KOPT-K1 (cell line): ENCODE data around the gene OR1I1.
"Not testable (repeated sequence)": the region's sequence is repeated elsewhere in the genome, so short reads cannot be mapped to it uniquely, and the experiment has no call there.

Experiments
- H3K27ac ChIP-seq: fragments of 200-600 bp; sonication (generic); 2 replicates; pipeline ENCODE4 v1.5.1; 2016; ENCODE audit warnings: antibody characterized with exemption, mild to moderate bottlenecking, low read depth, low read length; ENCODE audit not compliant: poor library complexity, severe bottlenecking
- H3K36me3 ChIP-seq: fragments of 200-600 bp; sonication (generic); 2 replicates; pipeline ENCODE4 v1.5.1; 2017; ENCODE audit warnings: antibody characterized with exemption, mild to moderate bottlenecking, low read length, moderate library complexity; ENCODE audit not compliant: insufficient read depth
- H3K9me3 ChIP-seq: fragments of 200-600 bp; sonication (generic); 2 replicates; pipeline ENCODE4 v1.5.1; 2017; ENCODE audit warnings: antibody characterized with exemption, low read length, mild to moderate bottlenecking; ENCODE audit not compliant: insufficient read depth, poor library complexity, severe bottlenecking

The OR1I1 gene

GRCh38 chr19:15081911-15082310 is at the start of gene OR1I1:
TSS of gene OR1I1 (plus strand) at chr19:15082211. CDS start at chr19:15087066, 4,855 bp downstream.
- H3K27ac ChIP-seq, result no peak within 1 kb of the TSS
- no peaks in the 10 kb centered on the region for H3K9me3 ChIP-seq

GRCh38 chr19:15035795-15036311 is 46.2 kb upstream of the OR1I1 start:
- H3K36me3 ChIP-seq, result no peaks in the 10 kb centered on the region
- no peak overlapping the region for H3K27ac ChIP-seq
- H3K9me3 ChIP-seq, result no peaks in the 10 kb centered on the region

More at GRCh38 chr19:15081911-15082310, at the start of gene OR1I1:
- no peaks in the 10 kb centered on the region for H3K36me3 ChIP-seq

GRCh38 chr19:15037586-15037985 is 44.4 kb upstream of the OR1I1 start:
- no peak overlapping the region for H3K27ac ChIP-seq
- no peaks in the 10 kb centered on the region for H3K36me3 ChIP-seq
- H3K9me3 ChIP-seq, result no peaks in the 10 kb centered on the region

DNA sequence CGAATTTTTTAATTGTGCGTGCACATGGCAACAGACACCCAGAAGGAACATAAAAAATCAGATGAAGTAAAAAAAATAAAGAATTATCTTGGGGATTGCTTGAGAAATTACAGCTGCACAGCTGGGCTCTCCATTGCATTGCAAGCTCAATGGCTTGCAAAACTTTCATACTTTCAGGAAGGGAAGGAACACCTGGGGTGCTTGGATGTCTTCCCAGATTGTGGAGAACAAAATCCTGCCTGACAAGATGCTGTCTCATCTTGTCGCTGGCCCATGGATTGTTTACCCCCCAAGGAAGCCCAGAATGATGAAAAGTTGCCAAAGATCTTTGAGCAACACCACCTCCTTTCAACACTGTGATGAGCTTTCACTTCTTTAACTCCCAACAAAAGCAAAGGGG is 43.7 kb upstream of the OR1I1 start:
- no peaks in the 10 kb centered on the region for H3K9me3 ChIP-seq
- no peaks in the 10 kb centered on the region for H3K36me3 ChIP-seq
- no peak overlapping the region for H3K27ac ChIP-seq

GRCh38 chr19:15042003-15042402 is 40.0 kb upstream of the OR1I1 start:
- Histone ChIP-seq H3K9me3 (no peaks in the 10 kb centered on the region), H3K27ac (no peak overlapping the region), H3K36me3 (no peaks in the 10 kb centered on the region)

GRCh38 chr19:15042826-15043225 is 39.2 kb upstream of the OR1I1 start:
- Histone ChIP-seq H3K36me3 (no peaks in the 10 kb centered on the region), H3K27ac (no peak overlapping the region), H3K9me3 (no peaks in the 10 kb centered on the region)

GRCh38 chr19:15045506-15045905 is 36.5 kb upstream of the OR1I1 start:
- no peaks in the 10 kb centered on the region for H3K36me3 ChIP-seq
- no peaks in the 10 kb centered on the region for H3K9me3 ChIP-seq
- H3K27ac ChIP-seq, result no peak overlapping the region

DNA sequence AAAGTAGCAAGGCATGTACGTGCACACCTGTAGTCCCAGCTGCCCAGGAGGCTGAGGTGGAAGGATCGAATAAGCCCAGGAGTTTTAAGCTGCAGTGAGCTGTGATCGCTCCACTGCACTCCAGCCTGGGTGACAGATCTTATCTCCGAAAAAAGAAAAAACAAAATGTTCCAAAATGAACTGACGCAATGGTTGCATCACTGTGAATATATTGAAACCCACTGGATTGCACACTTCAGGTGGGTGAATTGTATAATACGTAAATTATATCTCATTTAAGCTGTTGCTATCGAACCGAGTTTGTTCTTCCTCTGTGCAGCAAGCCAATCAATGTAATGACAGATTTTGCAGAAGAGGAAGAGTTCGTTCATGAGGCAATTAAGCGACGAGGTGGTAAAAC is 34.3 kb upstream of the OR1I1 start:
- Histone ChIP-seq H3K9me3 (no peaks in the 10 kb centered on the region), H3K27ac (no peak overlapping the region), H3K36me3 (no peaks in the 10 kb centered on the region)

- Histone ChIP-seq H3K9me3 (no peaks in the 10 kb centered on the region), H3K36me3 (no peaks in the 10 kb centered on the region), H3K27ac (no peak overlapping the region)
Observed at GRCh38 chr19:15048128-15048527, 33.9 kb upstream of the OR1I1 start.

GRCh38 chr19:15048885-15049541 is 33.0 kb upstream of the OR1I1 start, which contains the start of gene CASP14:
TSS of gene CASP14 (plus strand) at chr19:15049480. CDS start at chr19:15052252, 2,772 bp downstream.
- no peaks in the 10 kb centered on the region for H3K9me3 ChIP-seq
- no peak within 1 kb of the TSS for H3K27ac ChIP-seq
- no peaks in the 10 kb centered on the region for H3K36me3 ChIP-seq

DNA sequence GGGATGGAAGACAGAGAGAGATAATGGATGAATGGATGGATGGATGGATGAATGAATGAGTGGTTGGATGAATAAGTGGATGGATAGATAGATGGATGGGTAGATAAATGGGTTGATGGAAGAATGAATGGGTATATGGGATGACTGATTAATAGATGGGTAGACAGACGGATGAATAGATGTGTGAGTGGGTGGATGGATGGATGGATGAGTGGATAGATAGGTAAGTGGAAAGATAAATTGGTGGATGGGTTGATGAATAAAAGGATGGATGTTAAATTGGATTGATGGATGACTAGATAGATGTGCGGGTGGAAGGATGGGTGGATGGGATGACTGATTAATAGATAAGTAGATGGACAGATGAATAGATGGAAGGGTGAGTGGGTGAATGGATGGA is 31.4 kb upstream of the OR1I1 start:
- H3K9me3 ChIP-seq, result no peaks in the 10 kb centered on the region

DNA sequence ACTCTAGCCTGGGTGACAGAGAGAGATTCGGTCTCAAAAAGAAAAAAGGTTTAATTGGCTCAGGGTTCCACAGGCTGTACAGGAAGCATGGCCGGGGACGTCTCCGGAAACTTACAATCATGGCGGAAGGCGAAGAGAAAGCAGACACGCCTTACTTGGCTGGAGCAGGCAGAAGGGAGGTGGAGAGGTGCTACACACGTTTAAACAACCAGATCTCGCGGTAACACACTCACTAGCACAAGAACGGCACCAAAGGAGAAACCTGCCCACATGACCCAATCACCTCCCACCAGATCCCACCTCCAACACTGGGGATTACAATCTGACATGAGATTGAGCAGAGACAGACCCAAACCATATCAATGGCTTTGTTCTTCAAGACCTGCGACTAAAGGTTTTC is 20.0 kb upstream of the OR1I1 start:
- Histone ChIP-seq H3K36me3 (no peaks in the 10 kb centered on the region), H3K9me3 (peaks cover 9% of the 10 kb centered on the region)

More for the DNA sequence above, 31.4 kb upstream of the OR1I1 start:
- Histone ChIP-seq H3K36me3 (no peaks in the 10 kb centered on the region), H3K27ac (no peak overlapping the region)

DNA sequence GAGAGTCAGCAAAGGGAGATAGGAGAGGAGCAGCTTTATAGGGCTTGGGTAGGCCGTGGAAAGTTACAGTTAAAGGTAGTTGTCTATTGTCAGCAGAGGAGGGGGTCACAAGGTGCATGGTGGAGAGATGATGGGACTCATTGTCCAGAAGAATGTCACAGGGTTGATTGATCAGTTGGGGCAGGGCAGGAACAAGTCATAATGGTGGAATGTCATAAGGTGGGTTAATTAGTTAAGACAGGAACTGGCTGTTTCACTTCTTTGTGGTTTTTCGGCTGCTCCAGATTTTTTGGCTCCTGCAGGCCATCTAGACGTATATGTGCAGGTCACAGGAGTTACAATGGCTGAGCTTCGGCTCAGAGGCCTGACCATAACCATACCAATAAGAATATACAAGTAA is 11.6 kb upstream of the OR1I1 start:
- not testable (repeated sequence) for H3K36me3 ChIP-seq, H3K9me3 ChIP-seq, H3K27ac ChIP-seq

More for the DNA sequence above, 20.0 kb upstream of the OR1I1 start:
- H3K27ac ChIP-seq, result no peak overlapping the region

- Histone ChIP-seq H3K9me3 (no peaks in the 10 kb centered on the region), H3K27ac (no peak overlapping the region), H3K36me3 (no peaks in the 10 kb centered on the region)
Observed at GRCh38 chr19:15072930-15073647, 8.9 kb upstream of the OR1I1 start.

DNA sequence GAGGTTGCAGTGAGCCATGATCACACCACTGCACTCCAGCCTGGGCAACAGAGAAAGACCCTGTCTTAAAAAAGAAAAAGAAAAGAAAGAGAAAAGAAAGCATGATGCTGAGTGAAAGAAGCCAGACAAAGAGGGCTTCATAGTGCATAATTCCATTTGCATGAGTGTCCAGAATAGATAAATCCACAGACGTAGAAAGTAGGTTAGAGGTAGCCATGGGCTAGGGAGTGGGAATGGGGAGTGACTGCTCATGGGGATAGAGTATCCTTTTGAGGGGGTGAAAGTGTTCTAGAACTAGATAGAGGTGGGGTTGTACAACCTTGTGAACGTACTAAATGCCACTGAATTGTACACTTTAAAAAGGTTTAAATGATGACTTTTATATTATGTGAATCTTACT is 7.6 kb upstream of the OR1I1 start:
- no peaks in the 10 kb centered on the region for H3K9me3 ChIP-seq
- H3K27ac ChIP-seq, result no peak overlapping the region
- no peaks in the 10 kb centered on the region for H3K36me3 ChIP-seq
